Hepatocyte (in vitro differentiated cells): ENCODE results near the gene CIP2A. TPM values are rescaled to one million over a fixed set of nuclear protein-coding genes. Genes with fewer than 3 reads are reported as not detected.

Source experiments
- DNase-seq: peaks from one replicate; pipeline ENCODE4 v3.0.0-alpha.2; 2016; ENCODE audit warnings: low spot score
- H2AFZ ChIP-seq: fragments of 200-600 bp; sonication (generic); 2 replicates; pipeline ENCODE4 v1.6.0; 2016; ENCODE audit warnings: antibody characterized with exemption, mild to moderate bottlenecking
- H3K27ac ChIP-seq: fragments of 200-600 bp; sonication (generic); 2 replicates; pipeline ENCODE4 v1.5.1; 2016; ENCODE audit warnings: mild to moderate bottlenecking
- H3K27me3 ChIP-seq: fragments of 200-600 bp; sonication (generic); 2 replicates; pipeline ENCODE4 v1.6.1; 2016
- H3K36me3 ChIP-seq: fragments of 200-600 bp; sonication (generic); replicated peaks from 2 replicates; pipeline ENCODE4 v1.5.1; 2016; ENCODE audit warnings: low read depth; ENCODE audit not compliant: insufficient read depth
- H3K4me1 ChIP-seq: fragments of 200-600 bp; sonication (generic); 2 replicates; pipeline ENCODE4 v1.5.1; 2016; ENCODE audit warnings: mild to moderate bottlenecking, moderate library complexity; ENCODE audit not compliant: insufficient read depth
- H3K4me2 ChIP-seq: fragments of 200-600 bp; sonication (generic); 2 replicates; pipeline ENCODE4 v1.6.0; 2016
- H3K4me3 ChIP-seq: fragments of 200-600 bp; sonication (generic); 2 replicates; pipeline ENCODE4 v1.5.1; 2016; ENCODE audit warnings: mild to moderate bottlenecking
- H3K79me2 ChIP-seq: fragments of 200-600 bp; sonication (generic); 2 replicates; pipeline ENCODE4 v1.6.0; 2017; ENCODE audit warnings: mild to moderate bottlenecking
- H3K9me2 ChIP-seq: fragments of 200-600 bp; sonication (generic); replicated peaks from 2 replicates; pipeline ENCODE4 v1.6.0; 2017; ENCODE audit warnings: mild to moderate bottlenecking; ENCODE audit not compliant: insufficient read depth
- H3K9me3 ChIP-seq: fragments of 200-600 bp; sonication (generic); 2 replicates; pipeline ENCODE4 v1.5.1; 2016; ENCODE audit warnings: low read depth, mild to moderate bottlenecking
- H4K20me1 ChIP-seq: fragments of 200-600 bp; sonication (generic); 2 replicates; pipeline ENCODE4 v1.6.0; 2016; ENCODE audit warnings: mild to moderate bottlenecking; ENCODE audit not compliant: insufficient read depth, poor library complexity, severe bottlenecking
- EZH2 ChIP-seq: fragments of 200-600 bp; sonication (generic); IDR thresholded peaks from 2 replicates; pipeline ENCODE4 v1.6.1; 2016; ENCODE audit warnings: antibody characterized with exemption, mild to moderate bottlenecking, borderline replicate concordance
- EZH2phosphoT487 ChIP-seq: fragments of 200-600 bp; sonication (generic); IDR thresholded peaks from one replicate; pipeline ENCODE4 v1.6.1; 2018; ENCODE audit warnings: antibody characterized with exemption, mild to moderate bottlenecking, low read depth, moderate library complexity; ENCODE audit not compliant: unreplicated experiment, severe bottlenecking
- whole genome bisulfite sequencing: methylation state at CpG from one replicate; pipeline ENCODE4 v1.1.6; 2016; ENCODE audit warnings: low lambda C conversion rate; ENCODE audit errors: missing lambda C conversion rate; 5-methylcytosine and 5-hydroxymethylcytosine counted together
- polyA plus RNA-seq: library from polyadenylated mRNA; unstranded; fragments of >200 nt; fragmentation: Nextera tagmentation; extraction: Ambion mirVana; gene quantifications from 2 replicates; pipeline ENCODE4 v1.2.1, GENCODE V29; 2016
- total RNA-seq: library from RNA; depleted of rRNA; stranded (reverse); fragments of >200 nt; gene quantifications from 2 replicates; pipeline ENCODE4 v1.2.3, GENCODE V29; 2014
- TF ChIP-seq, protein P1 (sequence below): fragments of 200-600 bp; sonication (generic); IDR thresholded peaks from 2 replicates; pipeline ENCODE4 v1.5.1; 2016; ENCODE audit warnings: antibody characterized with exemption, mild to moderate bottlenecking; ENCODE audit not compliant: poor library complexity

CIP2A gene
- total and polyA plus RNA-seq, 2 experiments from 2014 or later, result 3.7 to 9.8 TPM

DNA sequence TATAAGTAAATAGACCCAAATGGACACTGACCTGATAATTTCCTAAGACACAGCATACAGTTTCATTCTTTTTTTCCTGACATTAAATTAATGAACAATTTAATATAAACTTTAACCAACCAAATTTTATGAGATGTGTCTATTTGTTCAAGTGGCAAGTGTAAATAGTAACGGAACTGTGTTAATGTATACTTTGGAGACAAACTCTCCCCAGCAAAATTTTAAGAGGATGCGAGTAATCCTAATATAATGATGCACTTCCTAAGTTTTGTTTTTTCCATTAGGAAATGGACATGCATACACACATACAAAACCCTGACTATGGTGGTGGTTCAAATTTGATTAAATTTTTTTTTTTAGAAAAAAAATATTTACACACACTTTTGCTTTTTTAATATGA is 40.4 kb downstream of the CIP2A start:
- WGBS, result 85% methylated on average over 2 of the region's 2 CpGs
- no peak for DNase-seq
- Histone ChIP-seq H3K9me3 (no peaks in the 10 kb centered on the region), H3K36me3 (no peaks in the 10 kb centered on the region), H4K20me1 (no peaks in the 10 kb centered on the region), H3K4me1 (no peaks in the 10 kb centered on the region), H3K9me2 (no peaks in the 10 kb centered on the region), H3K79me2 (no peaks in the 10 kb centered on the region), H3K4me2 (no peak overlapping the region), H2AFZ (no peak overlapping the region), H3K27me3 (no peaks in the 10 kb centered on the region), H3K27ac (no peak overlapping the region), H3K4me3 (no peak overlapping the region)
- TF ChIP-seq, protein P1, sequence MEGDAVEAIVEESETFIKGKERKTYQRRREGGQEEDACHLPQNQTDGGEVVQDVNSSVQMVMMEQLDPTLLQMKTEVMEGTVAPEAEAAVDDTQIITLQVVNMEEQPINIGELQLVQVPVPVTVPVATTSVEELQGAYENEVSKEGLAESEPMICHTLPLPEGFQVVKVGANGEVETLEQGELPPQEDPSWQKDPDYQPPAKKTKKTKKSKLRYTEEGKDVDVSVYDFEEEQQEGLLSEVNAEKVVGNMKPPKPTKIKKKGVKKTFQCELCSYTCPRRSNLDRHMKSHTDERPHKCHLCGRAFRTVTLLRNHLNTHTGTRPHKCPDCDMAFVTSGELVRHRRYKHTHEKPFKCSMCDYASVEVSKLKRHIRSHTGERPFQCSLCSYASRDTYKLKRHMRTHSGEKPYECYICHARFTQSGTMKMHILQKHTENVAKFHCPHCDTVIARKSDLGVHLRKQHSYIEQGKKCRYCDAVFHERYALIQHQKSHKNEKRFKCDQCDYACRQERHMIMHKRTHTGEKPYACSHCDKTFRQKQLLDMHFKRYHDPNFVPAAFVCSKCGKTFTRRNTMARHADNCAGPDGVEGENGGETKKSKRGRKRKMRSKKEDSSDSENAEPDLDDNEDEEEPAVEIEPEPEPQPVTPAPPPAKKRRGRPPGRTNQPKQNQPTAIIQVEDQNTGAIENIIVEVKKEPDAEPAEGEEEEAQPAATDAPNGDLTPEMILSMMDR, result no peak
- no peak for TF ChIP-seq EZH2
- no peak for TF ChIP-seq EZH2phosphoT487

DNA sequence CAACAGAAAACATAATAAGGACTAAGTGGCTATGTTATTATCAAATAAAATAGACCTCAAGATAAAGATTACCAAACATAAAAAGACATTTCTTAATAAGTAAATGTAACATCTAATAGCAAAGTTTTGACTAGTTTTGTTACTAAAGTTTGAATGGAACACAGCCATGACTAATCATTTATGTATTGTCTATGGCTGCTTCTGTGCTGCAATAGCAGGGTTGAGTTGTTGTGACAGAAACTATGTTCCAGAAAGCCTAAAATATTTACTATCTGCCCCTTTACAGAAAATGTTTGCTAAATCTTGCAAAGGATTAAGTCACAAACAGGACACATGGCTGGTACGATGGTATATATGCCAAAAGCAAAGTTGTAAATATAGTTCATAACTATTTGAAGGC is 40.9 kb downstream of the CIP2A start:
- DNase-seq, result no peak
- H3K36me3 ChIP-seq, result no peaks in the 10 kb centered on the region
- no peaks in the 10 kb centered on the region for H3K4me1 ChIP-seq
- no peak overlapping the region for H3K4me2 ChIP-seq
- H3K79me2 ChIP-seq, result no peaks in the 10 kb centered on the region
- H3K4me3 ChIP-seq, result no peak overlapping the region
- no peak for TF ChIP-seq EZH2
- TF ChIP-seq, protein P1, result no peak
- TF ChIP-seq EZH2phosphoT487, result no peak
- no peaks in the 10 kb centered on the region for H4K20me1 ChIP-seq
- no peaks in the 10 kb centered on the region for H3K9me3 ChIP-seq
- H2AFZ ChIP-seq, result no peak overlapping the region
- no peaks in the 10 kb centered on the region for H3K27me3 ChIP-seq
- H3K27ac ChIP-seq, result no peak overlapping the region
- H3K9me2 ChIP-seq, result no peaks in the 10 kb centered on the region
- WGBS, result 78% methylated on average over 1 of the region's 1 CpG

DNA sequence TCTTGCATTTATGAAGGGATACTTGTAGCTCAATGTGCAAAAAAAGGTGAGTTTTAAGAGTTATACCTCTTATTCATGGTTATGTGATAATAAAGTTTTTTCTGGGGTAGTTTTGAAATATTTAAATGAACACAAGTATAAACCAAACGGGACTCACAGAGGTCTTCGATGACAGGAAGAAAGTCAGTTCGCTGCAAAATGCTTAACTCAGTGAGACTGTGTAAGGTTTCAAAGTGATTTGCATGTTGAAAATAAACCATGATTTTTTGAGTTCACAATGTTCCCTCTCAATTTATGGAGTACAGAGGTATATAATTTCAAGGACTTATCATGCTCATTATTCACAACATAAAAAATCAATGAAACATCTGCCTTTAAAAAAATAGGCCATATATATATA is 42.5 kb downstream of the CIP2A start:
- H3K4me2 ChIP-seq, result peak overlapping the region; percentile 28
- TF ChIP-seq, protein P1, result no peak
- no peak for TF ChIP-seq EZH2phosphoT487
- no peak for TF ChIP-seq EZH2

DNA sequence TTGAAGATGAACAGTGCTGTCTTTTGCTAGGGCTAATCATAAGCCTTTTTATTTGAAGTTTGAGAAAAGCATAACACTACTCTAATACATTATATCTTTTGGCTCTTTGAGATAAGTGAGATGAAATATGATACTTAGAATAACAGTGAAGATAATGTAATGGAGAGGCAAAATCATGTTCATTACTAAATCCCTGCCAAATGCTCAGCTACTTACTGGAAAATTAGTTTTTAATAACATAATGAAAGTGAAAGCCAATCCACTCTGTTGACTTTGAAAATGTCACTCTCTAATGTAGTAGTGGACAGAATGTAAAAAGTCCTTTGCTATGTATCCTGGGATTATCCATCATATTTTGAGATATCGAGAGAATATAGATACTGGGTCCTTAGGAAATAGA is 43.0 kb downstream of the CIP2A start:
- H3K4me3 ChIP-seq, result no peak overlapping the region
- 100% methylated on average over 1 of the region's 1 CpG for WGBS
- no peaks in the 10 kb centered on the region for H3K36me3 ChIP-seq
- H3K27ac ChIP-seq, result no peak overlapping the region
- TF ChIP-seq, protein P1, result no peak
- TF ChIP-seq EZH2, result no peak
- no peak for TF ChIP-seq EZH2phosphoT487
- DNase-seq, result no peak
- peak overlapping the region; percentile 28 for H3K4me2 ChIP-seq
- no peaks in the 10 kb centered on the region for H4K20me1 ChIP-seq
- no peaks in the 10 kb centered on the region for H3K4me1 ChIP-seq
- peak overlapping the region; percentile 43 for H2AFZ ChIP-seq
- H3K27me3 ChIP-seq, result no peaks in the 10 kb centered on the region
- no peaks in the 10 kb centered on the region for H3K9me3 ChIP-seq
- H3K79me2 ChIP-seq, result no peaks in the 10 kb centered on the region
- no peaks in the 10 kb centered on the region for H3K9me2 ChIP-seq

More for the DNA sequence above, 42.5 kb downstream of the CIP2A start:
- Histone ChIP-seq H2AFZ (peak overlapping the region; percentile 43), H3K79me2 (no peaks in the 10 kb centered on the region), H3K9me2 (no peaks in the 10 kb centered on the region), H4K20me1 (no peaks in the 10 kb centered on the region), H3K27ac (no peak overlapping the region), H3K9me3 (no peaks in the 10 kb centered on the region), H3K27me3 (no peaks in the 10 kb centered on the region), H3K4me1 (no peaks in the 10 kb centered on the region), H3K4me3 (no peak overlapping the region), H3K36me3 (no peaks in the 10 kb centered on the region)
- WGBS, result 94% methylated on average over 3 of the region's 3 CpGs
- DNase-seq, result no peak
